ENCODE data around the gene MIA2.

- TF ChIP-seq CTCF (IDR thresholded peaks at IDR 0.05) (no peak), POLR2A (IDR thresholded peaks at IDR 0.05) (no peak), POLR2AphosphoS5 (IDR thresholded peaks at IDR 0.05) (no peak)
Measured at GRCh38 chr14:39251547-39251946, 17.8 kb downstream of the MIA2 start.

Data from transverse colon (tissue), 4 donors.